OCI-M2 (cell line): ENCODE measurements around the gene MVP.
"Not testable (repeated sequence)": the region's sequence is repeated elsewhere in the genome, so short reads cannot be mapped to it uniquely, and the experiment has no call there.

Source experiments
- DNase-seq: peaks from one replicate; lab custom pipeline; 2025; ENCODE audit not compliant: unreplicated experiment; lab: John Stamatoyannopoulos, UW

Gene MVP

DNA sequence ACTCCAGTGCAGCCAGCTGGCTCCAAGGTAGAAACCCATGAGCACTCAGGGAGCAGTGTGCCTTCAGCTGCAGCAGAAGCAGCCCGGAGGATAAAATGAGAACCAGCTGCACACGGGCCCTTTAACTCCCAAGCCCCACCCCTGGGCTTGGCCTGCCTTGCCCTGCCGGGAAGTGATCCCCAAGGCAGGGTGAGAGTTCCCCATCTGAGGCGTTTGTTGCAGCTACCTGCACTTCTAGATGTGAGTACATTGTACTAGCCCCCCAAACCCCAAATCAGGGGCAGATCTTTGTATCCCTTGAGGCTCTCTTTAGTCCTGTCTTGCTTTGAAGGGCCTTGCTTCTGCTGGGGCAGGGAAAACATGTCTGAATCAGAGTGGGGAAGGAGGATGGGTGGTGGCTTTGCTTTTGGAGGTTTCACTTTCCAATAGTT, at the start of gene MVP:
TSS of gene MVP (plus strand) at position 192 of the 431 bp plus-strand sequence. CDS start 10,088 bp downstream, outside the sequence.
- no peak for DNase-seq

DNA sequence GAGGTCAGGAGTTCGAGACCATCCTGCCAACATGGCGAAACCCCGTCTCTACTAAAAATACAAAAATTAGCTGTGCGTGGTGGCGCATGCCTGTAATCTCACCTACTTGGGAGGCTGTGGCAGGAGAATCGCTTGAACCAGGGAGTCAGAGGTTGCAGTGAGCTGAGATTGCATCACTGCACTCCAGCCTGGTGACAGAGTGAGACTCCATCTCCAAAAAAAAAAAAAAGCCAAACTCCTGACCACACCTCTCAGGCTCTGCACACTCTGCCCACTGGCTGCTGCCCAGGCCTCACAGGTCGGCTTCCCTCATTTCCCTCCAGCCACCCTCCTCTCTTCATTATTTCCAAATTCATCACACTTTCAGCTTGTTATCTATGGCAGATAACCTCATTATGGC, 47.9 kb upstream of the MVP start:
- not testable (repeated sequence) for DNase-seq

DNA sequence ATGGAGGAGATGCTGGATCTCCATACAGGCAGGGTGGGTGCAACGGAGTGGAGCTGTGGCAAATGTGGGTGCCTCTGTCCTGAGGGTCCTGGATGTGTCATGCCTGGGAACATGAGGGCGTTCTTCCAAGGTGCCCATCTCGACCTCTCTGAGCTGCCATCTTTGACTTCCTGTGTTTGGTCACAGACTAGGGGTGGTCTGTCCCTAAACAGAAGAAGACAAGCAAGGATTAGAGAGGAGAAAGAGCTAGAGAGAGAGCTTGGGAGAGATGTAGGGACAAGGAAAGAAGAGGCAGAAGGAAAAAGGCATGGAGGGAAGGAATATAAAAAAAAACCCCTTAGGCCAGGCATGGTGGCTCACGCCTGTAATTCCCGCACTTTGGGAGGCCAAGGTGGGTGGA, 45.5 kb upstream of the MVP start:
- DNase-seq = no peak

DNA sequence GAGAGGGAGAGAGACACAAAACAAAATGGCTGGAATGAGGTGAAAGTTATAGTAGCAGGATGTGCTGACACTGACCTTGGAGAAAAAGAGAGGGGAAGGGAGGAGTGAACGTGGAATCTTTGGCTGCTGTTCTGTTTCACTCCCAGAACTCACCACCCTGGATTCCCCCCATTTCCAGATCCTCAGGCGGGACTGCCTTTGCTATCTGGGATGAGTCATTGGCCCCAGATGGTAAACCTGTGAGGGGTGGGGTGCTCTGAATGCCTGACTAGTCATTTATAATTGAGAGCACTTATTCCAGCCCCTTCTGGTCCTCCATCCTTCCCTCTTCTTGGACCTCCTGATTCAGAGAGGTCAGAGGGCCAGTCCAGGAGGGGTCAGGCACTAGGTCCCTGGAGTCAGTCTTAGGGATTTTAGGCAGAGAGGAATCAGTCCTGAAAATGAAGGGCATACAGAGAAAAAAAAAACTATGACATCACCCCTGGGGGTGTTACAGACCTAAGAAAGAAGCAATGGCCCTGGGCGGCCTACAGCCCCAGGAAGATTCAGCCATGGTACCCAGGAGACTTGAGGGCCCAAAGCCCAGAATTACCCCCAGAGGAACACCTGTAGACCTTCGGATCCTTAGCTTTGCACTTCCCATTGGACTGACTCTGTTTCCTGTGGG, 44.4 kb upstream of the MVP start:
- no peak for DNase-seq

DNA sequence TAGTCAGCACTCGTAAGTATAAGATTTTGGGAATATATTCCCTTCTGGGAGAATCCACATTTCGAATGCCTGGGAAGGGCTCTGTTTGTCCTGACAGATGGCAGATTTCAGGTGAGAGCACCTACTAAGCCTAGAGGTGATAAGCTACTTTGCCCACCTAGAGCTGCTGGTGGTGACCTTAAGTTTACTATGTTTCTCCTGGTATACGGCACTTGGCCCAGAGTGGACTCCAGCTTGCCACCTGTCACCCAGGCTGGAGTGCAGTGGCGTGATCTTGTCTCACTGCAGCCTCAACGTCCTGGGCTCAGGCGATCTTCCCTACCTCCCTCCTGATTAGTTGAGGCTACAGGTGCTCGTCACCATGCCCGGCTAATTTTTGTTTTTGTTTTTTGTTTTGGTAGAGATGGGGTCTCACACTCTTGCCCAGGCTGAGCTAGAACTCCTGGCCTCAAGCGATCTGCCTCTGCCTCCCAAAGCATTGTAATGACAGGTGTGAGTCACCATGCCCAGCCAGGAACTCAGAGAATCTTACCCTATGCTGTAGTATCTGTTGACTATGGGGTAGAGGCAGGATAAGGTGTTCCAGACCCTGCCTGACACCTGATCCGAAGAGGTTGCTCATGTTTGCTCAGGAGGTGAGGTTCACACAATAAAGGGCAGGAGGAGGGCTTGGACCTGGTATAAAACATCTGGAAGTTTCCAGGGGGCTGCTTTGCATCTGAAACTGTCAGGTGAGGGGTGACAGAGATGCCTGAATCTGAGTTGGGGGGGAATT, 42.5 kb upstream of the MVP start, which contains the start of gene ZG16:
TSS of gene ZG16 (plus strand) at position 681 of the 775 bp plus-strand sequence. CDS start 1,011 bp downstream, outside the sequence.
- no peak for DNase-seq

DNA sequence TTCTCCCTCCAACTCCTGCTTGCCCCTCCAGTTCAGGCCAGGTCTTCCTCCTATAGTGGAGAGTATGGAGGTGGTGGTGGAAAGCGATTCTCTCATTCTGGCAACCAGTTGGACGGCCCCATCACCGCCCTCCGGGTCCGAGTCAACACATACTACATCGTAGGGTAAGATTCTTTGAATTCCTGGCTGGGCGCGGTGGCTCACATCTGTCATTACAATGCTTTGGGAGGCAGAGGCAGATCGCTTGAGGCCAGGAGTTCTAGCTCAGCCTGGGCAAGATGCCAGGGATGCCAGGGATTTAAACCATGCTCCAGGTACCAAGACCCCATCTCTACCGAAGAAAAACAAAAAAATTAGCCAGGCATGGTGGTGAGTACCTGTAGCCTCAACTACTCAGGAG, 40.8 kb upstream of the MVP start:
- no peak for DNase-seq

DNA sequence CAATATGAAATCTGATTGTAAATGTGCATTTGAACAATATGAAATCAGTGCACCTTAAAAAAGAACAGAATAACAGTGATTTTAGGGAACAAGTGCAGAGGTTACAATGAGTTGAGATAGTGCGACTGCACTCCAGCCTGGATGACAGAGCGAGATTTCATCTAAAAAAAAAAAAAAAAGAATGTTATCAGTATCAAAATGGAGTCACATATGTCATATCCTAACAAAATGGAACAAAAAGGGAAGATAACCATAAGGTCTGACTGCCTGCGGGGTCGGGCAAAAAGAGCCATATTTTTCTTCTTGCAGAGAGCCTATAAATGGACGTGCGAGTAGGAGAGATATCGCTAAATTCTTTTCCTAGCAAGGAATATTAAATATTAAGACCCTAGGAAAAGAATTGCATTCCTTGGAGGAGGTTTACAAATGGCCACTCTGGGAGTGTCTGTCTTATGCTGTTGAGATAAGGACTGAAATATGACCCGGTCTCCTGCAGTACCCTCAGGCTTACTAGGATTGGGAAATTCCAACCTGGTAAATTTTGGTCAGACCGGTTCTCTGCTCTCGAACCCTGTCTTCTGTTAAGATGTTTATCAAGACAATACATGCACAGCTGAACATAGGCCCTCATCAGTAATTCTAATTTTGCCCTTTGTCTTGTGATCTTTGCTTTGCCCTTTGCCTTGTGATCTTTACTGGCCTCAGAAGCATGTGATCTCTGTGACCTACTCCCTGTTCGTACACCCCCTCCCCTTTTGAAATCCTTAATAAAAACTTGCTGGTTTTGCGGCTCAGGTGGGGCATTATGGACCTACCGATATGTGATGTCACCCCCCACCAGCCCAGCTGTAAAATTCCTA, 36.9 kb upstream of the MVP start:
- not testable (repeated sequence) for DNase-seq

DNA sequence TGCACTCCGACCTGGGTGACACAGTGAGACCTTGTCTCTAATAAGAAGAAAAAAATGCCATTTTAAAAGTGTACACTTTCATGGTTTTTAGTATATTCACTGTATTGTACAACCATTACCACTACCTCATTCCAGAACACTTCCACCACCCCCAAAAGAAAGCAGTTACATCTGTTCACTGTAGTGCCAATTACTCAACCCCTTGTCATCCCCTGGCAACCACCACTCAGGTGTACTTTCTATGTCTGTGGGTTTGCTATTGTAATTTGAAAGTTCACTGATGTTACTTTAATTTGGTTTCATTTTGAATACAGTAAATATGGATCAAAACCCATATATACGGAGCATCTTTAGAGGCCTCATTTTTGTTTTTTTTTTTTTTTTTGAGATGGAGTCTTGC, 36.1 kb upstream of the MVP start:
- no peak for DNase-seq

DNA sequence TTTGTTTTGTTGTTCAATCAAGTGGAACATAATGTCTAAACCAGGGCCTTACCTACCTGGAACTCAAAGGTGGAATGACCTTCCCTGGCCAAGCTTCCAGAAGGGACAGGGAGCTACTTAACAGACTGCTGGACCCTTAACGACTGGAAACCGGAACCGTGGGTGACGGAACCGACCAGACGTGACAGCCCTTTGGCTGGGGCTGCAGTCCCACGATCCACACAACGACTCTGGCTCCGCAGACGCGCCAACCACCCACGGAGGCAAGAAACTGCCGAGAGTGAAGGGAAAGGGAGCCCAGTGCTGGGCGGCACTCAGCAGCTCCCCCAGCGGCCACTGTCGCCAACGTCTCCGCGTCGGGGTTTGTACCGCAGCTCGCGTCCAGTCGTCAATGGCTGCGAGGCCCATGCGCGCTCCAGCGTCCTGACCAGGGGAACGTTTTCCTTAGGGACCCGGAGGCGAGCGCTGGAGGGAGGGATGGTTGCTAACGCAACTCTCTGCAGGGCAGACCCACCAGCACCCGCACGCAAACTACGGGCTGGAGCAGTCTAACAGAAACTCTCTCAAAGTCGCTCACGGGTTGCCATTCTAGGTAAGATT, 35.3 kb upstream of the MVP start:
- DNase-seq = no peak

DNA sequence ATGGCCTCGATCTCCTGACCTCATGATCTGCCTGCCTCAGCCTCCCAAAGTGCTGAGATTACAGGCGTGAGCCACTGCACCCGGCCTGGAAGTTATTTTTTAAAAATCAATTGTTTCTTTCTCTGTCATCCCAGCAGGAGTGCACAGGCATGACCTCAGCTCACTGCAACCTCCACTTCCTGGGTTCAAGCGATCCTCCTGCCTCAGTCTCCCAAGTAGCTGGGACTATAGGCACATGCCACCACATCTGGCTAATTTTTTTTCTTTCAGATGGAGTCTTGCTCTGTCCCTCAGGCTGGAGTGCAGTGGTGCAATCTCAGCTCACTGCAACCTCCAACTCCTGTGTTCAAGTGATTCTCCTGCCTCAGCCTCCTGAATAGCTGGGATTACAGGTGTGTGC, 33.1 kb upstream of the MVP start:
- DNase-seq = not testable (repeated sequence)

DNA sequence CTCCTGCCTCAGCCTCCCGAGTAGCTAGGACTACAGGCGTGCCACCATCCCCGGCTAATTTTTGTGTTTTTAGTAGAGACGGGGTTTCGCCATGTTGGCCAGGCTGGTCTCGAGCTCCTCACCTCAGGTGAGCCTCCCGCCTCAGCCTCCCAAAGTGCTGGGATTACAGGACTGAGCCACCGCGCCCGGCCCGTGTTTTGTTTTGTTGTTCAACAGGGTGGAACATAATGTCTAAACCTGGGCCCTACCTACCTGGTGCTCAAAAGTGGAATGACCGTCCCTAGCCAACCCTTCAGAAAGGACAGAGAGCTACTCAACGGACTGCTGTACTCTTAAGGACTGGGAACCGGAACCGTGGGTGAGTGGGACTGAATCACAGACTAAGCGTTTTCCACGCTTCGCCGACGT, 30.5 kb upstream of the MVP start:
- DNase-seq = no peak

DNA sequence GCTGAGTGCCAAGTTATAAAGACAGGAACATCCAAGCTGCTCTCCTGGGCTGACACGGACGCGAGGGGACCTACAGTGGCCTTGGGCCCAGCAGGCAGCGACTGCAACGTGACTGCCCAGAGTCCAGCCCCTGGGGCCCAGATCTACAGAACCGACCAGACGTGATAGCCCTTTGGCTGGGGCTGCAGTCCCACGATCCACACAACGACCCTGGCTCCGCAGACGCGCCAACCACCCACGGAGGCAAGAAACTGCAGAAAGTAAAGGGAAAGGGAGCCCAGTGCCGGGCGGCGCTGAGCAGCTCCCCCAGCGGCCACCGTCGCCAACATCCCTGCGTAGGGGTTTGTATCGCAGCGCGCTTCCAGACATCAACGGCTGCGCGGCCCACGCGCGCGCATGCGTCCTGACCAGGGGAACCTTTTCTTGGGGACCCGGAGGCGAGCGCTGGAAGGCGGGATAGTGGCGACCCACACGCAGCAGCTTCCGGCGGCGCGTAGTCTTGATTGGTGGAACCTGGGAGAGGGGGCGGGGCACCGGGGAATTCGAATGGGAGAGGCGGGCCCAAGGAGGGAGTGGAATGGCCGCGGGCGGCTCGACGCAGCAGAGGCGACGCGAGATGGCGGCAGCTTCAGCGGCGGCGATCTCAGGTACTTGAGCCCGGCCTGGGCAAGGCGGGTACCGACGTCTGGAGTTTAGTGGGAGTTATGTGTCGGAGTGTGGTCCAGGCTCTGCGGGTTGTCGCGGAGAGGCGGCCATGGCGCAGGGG, 29.9 kb upstream of the MVP start, which contains the start of gene KIF22:
TSS of gene KIF22 (plus strand) at position 569 of the 766 bp plus-strand sequence. CDS start at position 578, 9 bp downstream.
- peak; percentile 76 for DNase-seq

DNA sequence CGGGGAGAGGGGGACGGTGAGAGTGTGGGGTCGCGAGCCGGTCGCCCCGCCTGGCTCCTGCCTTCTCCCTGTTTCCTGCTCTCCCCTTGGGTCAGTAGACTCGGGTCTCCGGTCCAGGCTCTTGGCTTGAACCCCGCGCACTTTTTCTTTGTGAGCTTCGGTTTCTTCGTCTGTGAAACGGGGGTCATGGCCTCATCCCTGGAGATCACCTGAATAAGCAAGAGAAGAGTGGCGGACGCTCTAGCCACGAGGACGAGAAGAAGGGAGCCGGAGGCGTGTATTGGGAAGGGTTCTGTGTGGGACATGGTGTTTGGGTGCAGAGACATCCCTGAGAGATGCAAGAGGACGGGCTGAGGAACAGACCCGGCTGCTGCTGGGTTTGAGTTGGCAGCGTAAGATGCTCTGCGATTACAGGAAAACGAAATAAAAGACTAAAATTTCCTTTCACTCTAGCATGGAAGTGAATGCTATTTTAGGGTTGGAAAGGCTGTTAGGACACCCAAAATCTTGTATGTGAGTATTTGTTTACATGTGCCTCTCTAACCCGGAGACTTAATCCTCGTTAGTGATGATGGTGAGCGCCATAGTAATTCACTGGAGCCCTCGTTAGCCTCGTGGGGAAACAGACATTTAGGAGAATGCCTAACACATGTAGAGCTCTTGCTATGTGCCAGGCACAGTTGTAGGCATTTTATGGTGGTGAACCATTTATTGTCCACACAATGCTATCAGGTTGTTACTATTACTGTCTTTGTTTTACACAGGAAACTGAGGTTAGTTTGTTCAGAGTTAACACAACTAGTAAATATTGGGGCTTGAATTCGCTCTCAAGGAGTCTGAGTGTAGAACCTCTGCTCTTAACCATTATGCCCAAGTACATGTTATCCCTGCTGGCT, 29.1 kb upstream of the MVP start:
- no peak for DNase-seq

DNA sequence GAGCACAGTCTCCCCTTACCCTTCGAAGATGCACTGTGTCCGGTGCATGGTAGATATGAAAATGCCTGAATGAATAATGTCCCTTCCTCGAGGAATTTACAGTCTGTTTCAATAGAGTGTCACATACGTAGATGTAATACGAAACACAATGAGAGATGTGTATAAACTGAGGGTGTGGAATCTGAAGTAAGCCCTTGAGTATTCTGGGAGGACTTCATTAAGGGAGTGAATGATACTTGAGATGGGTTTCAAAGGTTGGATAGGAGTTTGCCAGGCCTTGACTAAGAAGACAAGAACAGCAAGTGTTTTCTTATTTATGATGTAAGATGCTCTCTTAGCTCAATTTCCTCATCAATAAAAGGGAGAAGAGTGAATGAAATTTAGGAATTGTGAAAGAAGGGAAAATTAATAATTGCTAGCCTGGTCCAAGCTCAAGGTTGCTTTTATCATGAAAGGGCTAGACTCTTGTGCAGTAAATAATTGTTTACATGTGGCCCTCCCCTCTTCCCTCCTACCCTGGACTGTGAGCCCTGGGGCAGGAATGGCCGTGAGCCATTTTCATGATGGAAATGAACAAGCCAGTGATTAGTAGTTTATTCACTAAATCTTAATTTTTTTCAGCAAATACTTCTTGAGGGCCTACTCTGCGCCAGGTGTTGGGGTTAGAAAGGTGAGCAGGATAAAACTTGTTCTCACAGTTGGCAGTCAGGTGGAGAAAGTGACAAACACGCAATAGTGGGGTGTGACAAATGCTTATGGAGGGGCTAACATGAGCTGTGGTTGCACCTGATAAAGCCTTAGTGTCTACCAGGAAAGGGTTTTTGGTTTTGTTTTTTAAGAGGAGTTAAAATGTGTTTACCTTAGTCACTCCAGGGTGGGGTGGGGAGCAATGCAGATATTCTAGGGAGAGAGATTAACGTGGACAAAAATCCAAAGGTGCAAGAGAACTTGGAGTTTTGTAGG, 28.1 kb upstream of the MVP start:
- DNase-seq = no peak

DNA sequence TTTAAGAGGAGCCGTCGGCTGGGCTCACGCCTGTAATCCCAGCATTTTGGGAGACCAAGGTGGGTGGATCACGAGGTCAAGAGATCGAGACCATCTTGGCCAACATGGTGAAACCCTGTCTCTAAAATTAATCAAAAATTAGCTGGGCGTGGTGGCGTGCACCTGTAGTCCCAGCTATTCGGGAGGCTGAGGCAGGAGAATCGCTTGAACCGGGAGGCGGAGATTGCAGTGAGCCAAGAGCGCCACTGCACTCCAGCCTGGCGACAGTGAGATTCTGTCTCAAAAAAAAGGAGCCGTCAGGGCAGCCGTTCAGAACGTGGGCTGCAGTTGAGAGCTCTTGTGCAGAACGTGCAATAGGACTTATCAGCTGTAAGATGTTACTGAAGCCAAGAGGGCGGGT, 27.1 kb upstream of the MVP start:
- not testable (repeated sequence) for DNase-seq

DNA sequence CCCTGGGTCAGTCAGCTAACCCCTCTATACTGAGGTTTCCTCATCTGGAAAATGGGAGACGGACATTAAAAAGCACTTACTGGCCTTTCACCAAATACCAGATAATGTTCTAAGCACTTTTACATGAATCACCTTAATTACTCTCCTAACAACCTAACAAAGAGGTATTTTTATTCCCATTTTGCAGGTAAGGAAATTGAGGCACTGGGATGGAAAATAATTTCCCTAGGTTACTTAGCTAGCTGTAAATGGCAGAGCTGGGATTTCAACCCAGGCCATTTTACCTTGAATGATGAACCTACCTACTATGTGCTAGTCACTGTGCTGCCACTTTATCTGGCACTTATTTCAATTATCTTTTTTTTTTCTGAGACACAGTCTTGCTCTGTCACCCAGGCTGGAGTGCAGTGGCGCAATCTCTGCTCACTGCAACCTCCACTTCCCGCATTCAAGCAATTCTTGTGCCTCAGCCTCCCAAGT, 26.0 kb upstream of the MVP start:
- no peak for DNase-seq

DNA sequence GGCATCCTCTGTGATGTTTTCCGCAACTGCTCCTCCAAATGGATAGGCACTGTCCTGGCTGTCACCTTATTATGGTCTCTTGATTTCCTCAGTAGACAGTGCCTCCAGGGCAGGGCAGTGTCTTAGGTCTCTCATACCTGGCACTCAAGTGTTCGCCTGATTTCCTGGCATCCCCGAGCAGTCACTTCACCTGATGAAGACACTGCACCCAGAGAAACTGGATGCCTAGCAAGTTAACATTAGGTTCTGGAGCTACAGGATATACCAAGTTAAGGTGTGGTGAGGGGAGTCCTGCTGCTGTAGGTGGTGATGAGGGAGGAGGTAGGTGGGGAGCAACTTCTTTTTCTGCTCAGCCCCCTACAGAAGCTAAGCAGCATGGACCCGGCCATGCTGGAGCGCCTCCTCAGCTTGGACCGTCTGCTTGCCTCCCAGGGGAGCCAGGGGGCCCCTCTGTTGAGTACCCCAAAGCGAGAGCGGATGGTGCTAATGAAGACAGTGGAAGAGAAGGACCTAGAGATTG, 17.8 kb upstream of the MVP start:
- no peak for DNase-seq

DNA sequence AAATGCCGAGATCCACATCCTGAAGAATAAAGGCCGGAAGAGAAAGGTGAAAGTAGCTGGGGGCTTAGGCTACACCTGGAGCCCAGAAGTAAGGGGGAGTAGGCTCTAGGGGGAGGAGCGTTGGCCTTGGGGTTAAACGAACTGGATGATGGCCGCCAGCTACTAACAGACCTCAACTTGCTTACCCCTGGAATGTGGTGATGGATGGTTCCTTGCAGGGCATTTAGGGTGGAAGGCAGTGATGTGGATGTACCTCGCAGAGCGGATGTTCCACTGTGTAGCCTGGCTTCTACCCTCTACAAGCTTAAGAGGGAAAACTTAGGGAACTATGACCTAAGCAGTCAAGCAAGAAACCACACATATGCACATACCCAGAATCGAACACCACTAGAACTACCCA, 16.2 kb upstream of the MVP start:
- DNase-seq = no peak
